Activated CD4-positive, CD25-positive, alpha-beta regulatory T cell treated with anti-CD3 and anti-CD28 coated beads, Interleukin-2, amount 50 U/mL, for 24 hours (primary cell): Measurements from ENCODE around the gene ZNF592.
"Not testable (repeated sequence)": the region's sequence is repeated elsewhere in the genome, so short reads cannot be mapped to it uniquely, and the experiment has no call there.

Experiments used
- ATAC-seq, 2 donors: fragments of 150-1000 bp; cut with Tn5 transposase; one replicate each; pipeline ENCODE4 v1.10.0; 2021; ENCODE audit warnings: mild to moderate bottlenecking in 1 of 2, moderate library complexity in 1 of 2

ZNF592 gene

GRCh38 chr15:84832448-84833040 lies 84.2 kb downstream of the ZNF592 start:
- ATAC-seq = no peak

GRCh38 chr15:84833447-84834228 lies 85.2 kb downstream of the ZNF592 start:
- ATAC-seq = no peak

- ATAC-seq = no peak
Measured at GRCh38 chr15:84834229-84834955, 86.0 kb downstream of the ZNF592 start.

GRCh38 chr15:84834969-84835368 lies 86.6 kb downstream of the ZNF592 start:
- ATAC-seq = no peak

GRCh38 chr15:84835661-84836337 lies 87.4 kb downstream of the ZNF592 start:
- no peak for ATAC-seq

GRCh38 chr15:84836844-84837243 lies 88.5 kb downstream of the ZNF592 start:
- ATAC-seq = no peak

GRCh38 chr15:84839714-84840113 lies 91.3 kb downstream of the ZNF592 start:
- ATAC-seq = no peak

- ATAC-seq = no peak
Measured at GRCh38 chr15:84840255-84840654, 91.9 kb downstream of the ZNF592 start.

- ATAC-seq = no peak
Measured at GRCh38 chr15:84840741-84841429, 92.5 kb downstream of the ZNF592 start.

GRCh38 chr15:84842781-84843180 lies 94.4 kb downstream of the ZNF592 start:
- no peak for ATAC-seq

GRCh38 chr15:84844964-84845363 lies 96.6 kb downstream of the ZNF592 start:
- no peak for ATAC-seq

- not testable (repeated sequence) for ATAC-seq
Measured at GRCh38 chr15:84845631-84846030, 97.2 kb downstream of the ZNF592 start.

- ATAC-seq = no peak
Measured at GRCh38 chr15:84846269-84846668, 97.9 kb downstream of the ZNF592 start.

GRCh38 chr15:84847382-84847781 lies 99.0 kb downstream of the ZNF592 start:
- no peak for ATAC-seq

GRCh38 chr15:84852212-84852611 lies 103.8 kb downstream of the ZNF592 start:
- ATAC-seq = no peak

- ATAC-seq = no peak
Measured at GRCh38 chr15:84855136-84855535, 106.7 kb downstream of the ZNF592 start.

- no peak for ATAC-seq
Measured at GRCh38 chr15:84855765-84856164, 107.4 kb downstream of the ZNF592 start.
